ENCODE measurements around the gene CLDN25. TPM values are rescaled to one million over a fixed set of nuclear protein-coding genes. Genes with fewer than 3 reads are reported as not detected.
"Not testable (repeated sequence)": the region's sequence is repeated elsewhere in the genome, so short reads cannot be mapped to it uniquely, and the experiment has no call there.

CLDN25 gene
- total RNA-seq, 6 experiments from 2014 or later: not detected

- 93% methylated on average over 3 of the region's 3 CpGs for WGBS (ENCODE audit: insufficient coverage, low coverage, low lambda C conversion rate, missing lambda C conversion rate)
- TF ChIP-seq CTCF (IDR thresholded peaks at IDR 0.05) (no peak), POLR2A (IDR thresholded peaks at IDR 0.05) (no peak)
- Histone ChIP-seq H3K4me1 (no peaks in the 10 kb centered on the region), H3K9me3 (no peaks in the 10 kb centered on the region), H3K27me3 (no peaks in the 10 kb centered on the region), H3K36me3 (peaks cover 0 to 30% (median 8%) of the 10 kb centered on the region in 4 donors), H3K27ac (no peak overlapping the region), H3K4me3 (no peak overlapping the region)
- ATAC-seq: no peak
- intact Hi-C loops (cut with DNase I): no loop called here
- no peak for DNase-seq
Observed at GRCh38 chr11:113752932-113753331, 26.7 kb upstream of the CLDN25 start.

GRCh38 chr11:113760241-113760640 lies 19.4 kb upstream of the CLDN25 start:
- Histone ChIP-seq H3K4me3 (no peak overlapping the region), H3K27me3 (no peaks in the 10 kb centered on the region), H3K36me3 (peaks cover 0 to 51% (median 13%) of the 10 kb centered on the region in 4 donors), H3K4me1 (no peaks in the 10 kb centered on the region), H3K9me3 (no peaks in the 10 kb centered on the region), H3K27ac (no peak overlapping the region)
- WGBS (ENCODE audit: insufficient coverage, low coverage, low lambda C conversion rate, missing lambda C conversion rate): 98% methylated on average over 3 of the region's 3 CpGs
- intact Hi-C loops (cut with DNase I): no loop called here
- ATAC-seq (no peak), DNase-seq (no peak)
- no peak for TF ChIP-seq POLR2A (IDR thresholded peaks at IDR 0.05)
- no peak for TF ChIP-seq CTCF (IDR thresholded peaks at IDR 0.05)

- H3K4me1 ChIP-seq; ATAC-seq; H3K27ac ChIP-seq; H3K4me3 ChIP-seq; DNase-seq; intact Hi-C loops (cut with DNase I); H3K9me3 ChIP-seq; H3K27me3 ChIP-seq: not testable (repeated sequence)
- peaks cover 0 to 44% (median 7%) of the 10 kb centered on the region in 4 donors for H3K36me3 ChIP-seq
- 91% methylated on average over 2 of the region's 2 CpGs for WGBS (ENCODE audit: insufficient coverage, low coverage, low lambda C conversion rate, missing lambda C conversion rate)
Observed at GRCh38 chr11:113763040-113763439, 16.6 kb upstream of the CLDN25 start.

- H3K27me3 ChIP-seq: no peaks in the 10 kb centered on the region
- no peak overlapping the region for H3K4me3 ChIP-seq
- no peaks in the 10 kb centered on the region for H3K9me3 ChIP-seq
- no peaks in the 10 kb centered on the region for H3K4me1 ChIP-seq
- WGBS (ENCODE audit: insufficient coverage, low coverage, low lambda C conversion rate, missing lambda C conversion rate): 82% methylated on average over 2 of the region's 2 CpGs
- TF ChIP-seq POLR2A (IDR thresholded peaks at IDR 0.05) (no peak), CTCF (IDR thresholded peaks at IDR 0.05) (no peak)
- intact Hi-C loops (cut with DNase I): no loop called here
- no peak for ATAC-seq
- peaks cover 0 to 37% (median 6%) of the 10 kb centered on the region in 4 donors for H3K36me3 ChIP-seq
- H3K27ac ChIP-seq: no peak overlapping the region
- no peak for DNase-seq
Observed at GRCh38 chr11:113764527-113765219, 14.9 kb upstream of the CLDN25 start.

- no peak for ATAC-seq
- H3K4me1 ChIP-seq: peaks cover 0 to 12% (median 0%) of the 10 kb centered on the region in 4 donors
- no peak overlapping the region for H3K4me3 ChIP-seq
- no peaks in the 10 kb centered on the region for H3K27me3 ChIP-seq
- TF ChIP-seq POLR2A (IDR thresholded peaks at IDR 0.05) (no peak), CTCF (IDR thresholded peaks at IDR 0.05) (no peak)
- H3K9me3 ChIP-seq: no peaks in the 10 kb centered on the region
- DNase-seq: no peak
- intact Hi-C loops (cut with DNase I): no loop called here
- 51% methylated on average over 3 of the region's 3 CpGs for WGBS (ENCODE audit: insufficient coverage, low coverage, low lambda C conversion rate, missing lambda C conversion rate)
- H3K27ac ChIP-seq: no peak overlapping the region
- peaks cover 0 to 19% (median 2%) of the 10 kb centered on the region in 4 donors for H3K36me3 ChIP-seq
Observed at GRCh38 chr11:113771964-113772363, 7.6 kb upstream of the CLDN25 start.
